Measurements from ENCODE around the gene WFIKKN1.

DNA sequence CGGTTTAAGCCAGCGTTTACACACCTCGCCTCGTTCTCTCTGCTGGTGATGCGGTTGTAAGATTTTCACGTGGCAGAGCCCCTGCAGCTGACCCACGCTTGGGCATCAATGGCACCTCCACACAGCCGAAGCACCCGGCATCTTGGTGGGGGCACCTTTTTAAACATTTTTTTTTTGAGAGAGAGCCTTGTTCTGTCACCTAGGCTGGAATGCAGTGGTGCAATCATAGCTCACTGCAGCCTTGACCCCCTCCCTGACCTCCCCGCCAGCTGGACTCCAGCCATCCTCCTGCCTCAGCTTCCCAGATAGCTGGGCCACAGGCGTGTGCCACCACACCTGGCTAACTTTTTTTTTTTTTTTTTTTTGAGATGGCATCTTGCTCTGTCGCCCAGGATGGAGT is 23.2 kb downstream of the WFIKKN1 start:
- TF ChIP-seq ZNF384 (IDR thresholded peaks at IDR 0.05) (no peak), FOXK2 (IDR thresholded peaks at IDR 0.05) (no peak), FOXA1 (IDR thresholded peaks at IDR 0.05) (no peak), BHLHE40 (IDR thresholded peaks at IDR 0.05; ENCODE audit: borderline replicate concordance) (no peak), HDGF (IDR thresholded peaks at IDR 0.05; ENCODE audit: borderline replicate concordance) (no peak), ELF4 (IDR thresholded peaks at IDR 0.05) (no peak), TARDBP (IDR thresholded peaks at IDR 0.05) (no peak), FOXM1 (IDR thresholded peaks at IDR 0.05; ENCODE audit: borderline replicate concordance) (no peak)
